HG02852 (cell line): Measurements from ENCODE around the gene ADD1.
A peak's percentile ranks its signal among the peaks of the same experiment; 100 is the strongest.

Experiments
- ATAC-seq: cut with Tn5 transposase; IDR thresholded peaks from one replicate; pipeline ENCODE4 v1.9.1; 2021; ENCODE audit warnings: mild to moderate bottlenecking, moderate library complexity; ENCODE audit not compliant: unreplicated experiment

ADD1 gene

GRCh38 chr4:2822461-2823300 lies 21.0 kb upstream of the ADD1 start:
- no peak for ATAC-seq

- no peak for ATAC-seq
Observed at GRCh38 chr4:2823301-2823670, 20.4 kb upstream of the ADD1 start.

GRCh38 chr4:2823671-2824328 lies 19.8 kb upstream of the ADD1 start:
- no peak for ATAC-seq

DNA sequence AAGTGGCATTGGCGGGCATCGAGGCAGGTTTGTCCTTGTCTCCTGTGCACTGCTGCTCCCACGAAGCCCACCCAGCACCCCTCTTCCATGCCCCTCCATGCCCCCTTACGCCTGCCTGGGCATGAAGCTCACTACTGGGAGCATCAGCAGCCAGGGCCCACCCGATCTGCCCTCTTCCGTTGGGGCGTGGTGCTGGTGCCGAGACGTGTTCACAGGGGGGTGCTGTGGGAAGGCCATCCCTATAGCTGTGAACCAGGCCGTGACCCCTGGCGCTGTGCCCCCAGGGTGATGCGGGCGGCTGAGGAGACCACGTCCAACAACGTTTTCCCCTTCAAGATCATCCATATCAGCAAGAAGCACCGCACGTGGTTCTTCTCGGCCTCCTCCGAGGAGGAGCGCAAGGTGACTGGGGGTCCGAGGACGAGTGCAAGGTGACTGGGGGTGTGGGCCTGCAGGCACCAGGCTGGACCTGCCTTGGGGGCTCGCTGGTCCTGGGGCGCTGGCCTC lies 19.3 kb upstream of the ADD1 start:
- ATAC-seq: no peak

DNA sequence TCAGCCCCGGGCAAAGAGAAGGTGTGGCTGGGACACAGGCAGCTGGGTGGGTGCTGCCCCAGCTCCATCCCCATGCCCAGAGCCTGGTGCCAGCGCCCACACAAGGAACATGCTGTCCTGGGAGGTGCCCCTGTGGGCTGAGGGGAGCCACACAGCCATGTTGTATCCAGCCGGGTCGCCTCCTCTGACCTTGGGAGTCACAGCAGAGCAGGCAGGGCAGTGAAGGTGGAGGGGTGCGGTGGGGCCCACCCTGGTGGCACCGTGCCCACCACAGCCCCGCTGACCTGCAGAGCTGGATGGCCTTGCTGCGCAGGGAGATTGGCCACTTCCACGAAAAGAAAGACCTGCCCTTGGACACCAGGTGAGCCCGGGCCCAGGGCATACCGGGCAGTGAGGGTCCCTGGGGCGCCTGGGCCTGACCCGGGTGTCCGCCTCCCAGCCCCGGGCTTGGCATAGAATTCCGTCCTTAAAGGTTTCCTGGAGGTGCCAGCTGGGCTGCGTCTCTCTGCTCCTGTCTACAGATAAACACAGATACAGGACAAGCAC lies 18.7 kb upstream of the ADD1 start:
- ATAC-seq: no peak

DNA sequence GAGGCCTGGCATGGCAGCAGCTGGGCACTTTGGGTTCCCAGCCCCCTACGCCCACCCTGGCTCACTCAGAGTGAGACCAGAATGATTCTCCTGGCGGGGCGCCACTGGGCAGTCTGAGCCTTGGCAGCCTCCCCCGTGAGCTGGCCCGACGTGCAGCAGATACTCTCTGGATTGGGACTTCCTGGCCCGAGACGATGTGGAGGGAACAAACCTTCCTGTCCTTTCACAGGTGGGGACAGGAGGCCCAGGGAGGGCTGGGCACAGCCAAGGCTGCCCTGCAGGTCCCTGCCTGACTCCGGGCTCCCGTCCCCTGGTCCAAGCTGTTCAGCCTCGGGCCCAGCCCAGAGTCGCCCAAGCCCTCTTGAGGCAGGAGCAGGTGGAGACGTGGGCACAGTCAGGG lies 17.9 kb upstream of the ADD1 start:
- ATAC-seq: no peak

DNA sequence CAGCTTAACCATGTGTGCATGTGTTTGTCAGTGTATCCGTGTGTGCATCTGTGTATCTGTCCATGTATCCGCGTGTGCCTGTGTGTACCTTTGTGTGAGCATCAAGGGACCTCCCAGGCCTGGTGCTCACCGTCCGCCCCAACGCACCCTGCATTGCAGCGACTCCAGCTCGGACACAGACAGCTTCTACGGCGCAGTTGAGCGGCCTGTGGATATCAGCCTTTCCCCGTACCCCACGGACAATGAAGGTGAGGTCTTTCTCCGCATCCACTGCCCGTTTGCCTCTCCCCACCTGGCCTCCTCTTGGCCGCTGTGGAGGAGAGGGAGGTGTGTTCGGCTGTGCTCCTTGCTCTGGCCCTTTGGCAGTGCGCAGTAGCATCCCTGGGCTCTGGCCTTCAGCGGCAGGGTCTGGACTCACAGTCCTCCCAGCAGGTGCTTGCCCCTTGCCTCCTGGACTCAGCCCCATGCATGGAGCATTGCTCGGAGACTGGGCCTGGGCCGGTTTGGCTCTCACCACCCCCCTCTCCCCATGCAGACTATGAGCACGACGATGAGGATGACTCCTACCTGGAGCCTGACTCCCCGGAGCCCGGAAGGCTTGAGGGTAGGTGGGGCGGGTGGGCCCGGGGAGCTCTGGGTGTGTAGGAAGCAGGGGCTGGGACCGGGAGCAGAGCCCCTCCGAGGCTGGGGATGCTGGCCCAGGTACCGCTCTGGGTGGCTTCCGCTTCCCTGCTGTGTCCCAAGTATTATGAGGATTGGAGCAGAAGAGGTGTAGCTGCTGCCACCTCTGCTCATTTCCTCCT lies 16.4 kb upstream of the ADD1 start:
- no peak for ATAC-seq

DNA sequence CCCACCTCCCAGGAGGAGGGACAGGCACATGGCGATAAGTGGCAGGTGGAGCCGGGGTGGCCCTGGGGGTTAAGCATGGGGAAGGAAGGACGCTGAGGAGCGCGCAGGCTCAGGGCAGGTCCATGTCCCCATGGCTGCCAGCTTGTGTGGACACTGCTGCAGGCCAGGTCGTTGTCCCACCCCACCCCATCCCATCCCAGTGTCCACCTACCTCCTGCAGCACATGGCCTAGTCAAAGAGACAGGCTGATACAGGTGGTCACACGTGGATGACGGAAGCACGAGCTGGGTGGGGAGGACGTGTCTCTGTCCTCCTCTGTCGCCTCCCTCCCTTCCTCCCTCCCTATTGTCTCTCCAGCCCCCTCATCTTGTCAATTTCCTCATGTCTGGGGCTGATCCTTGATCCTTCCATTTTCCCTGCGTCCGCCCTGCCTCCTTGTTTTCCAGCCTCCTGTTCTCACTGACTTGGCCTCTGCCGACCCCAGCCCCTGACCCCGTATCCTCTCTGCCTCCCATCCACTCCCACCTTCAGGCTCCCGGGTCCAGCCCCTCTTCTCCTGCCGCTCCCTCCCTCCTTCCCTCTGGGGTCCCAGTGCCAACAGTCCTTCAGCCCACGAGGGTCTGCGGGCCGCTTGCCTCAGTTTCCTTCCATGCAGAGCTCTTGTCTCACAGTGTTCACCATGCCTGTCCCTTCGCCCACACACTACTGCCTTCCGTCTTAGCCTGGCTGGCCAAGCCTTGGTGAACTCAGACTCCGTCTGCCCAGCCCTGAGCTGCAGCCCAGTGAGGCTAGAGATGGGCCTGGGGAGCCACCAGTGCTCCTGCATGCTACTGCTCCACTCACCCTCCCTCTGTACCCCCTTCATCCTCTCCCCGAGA lies 15.5 kb upstream of the ADD1 start:
- no peak for ATAC-seq

DNA sequence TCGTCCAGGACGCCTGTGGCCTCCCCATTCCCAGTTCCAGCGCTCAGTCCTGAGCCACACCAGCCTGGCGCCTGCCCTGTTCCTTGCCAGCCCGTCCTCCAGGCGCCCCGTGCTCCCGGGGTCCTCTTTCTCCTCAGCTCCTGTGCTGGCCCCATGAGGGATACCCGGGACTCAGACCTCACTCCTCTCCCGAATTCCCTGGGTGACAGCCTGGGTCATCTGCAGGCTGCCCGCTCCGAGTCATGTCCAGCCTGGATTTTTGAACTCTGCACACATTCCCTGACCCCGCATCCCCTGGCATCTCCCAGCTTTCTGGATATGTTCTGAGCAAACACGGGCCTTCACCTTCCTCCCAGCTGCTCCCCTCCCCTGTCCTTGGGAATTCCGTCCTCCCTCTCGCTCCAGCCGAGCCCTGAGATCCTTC lies 14.9 kb upstream of the ADD1 start:
- ATAC-seq: no peak

DNA sequence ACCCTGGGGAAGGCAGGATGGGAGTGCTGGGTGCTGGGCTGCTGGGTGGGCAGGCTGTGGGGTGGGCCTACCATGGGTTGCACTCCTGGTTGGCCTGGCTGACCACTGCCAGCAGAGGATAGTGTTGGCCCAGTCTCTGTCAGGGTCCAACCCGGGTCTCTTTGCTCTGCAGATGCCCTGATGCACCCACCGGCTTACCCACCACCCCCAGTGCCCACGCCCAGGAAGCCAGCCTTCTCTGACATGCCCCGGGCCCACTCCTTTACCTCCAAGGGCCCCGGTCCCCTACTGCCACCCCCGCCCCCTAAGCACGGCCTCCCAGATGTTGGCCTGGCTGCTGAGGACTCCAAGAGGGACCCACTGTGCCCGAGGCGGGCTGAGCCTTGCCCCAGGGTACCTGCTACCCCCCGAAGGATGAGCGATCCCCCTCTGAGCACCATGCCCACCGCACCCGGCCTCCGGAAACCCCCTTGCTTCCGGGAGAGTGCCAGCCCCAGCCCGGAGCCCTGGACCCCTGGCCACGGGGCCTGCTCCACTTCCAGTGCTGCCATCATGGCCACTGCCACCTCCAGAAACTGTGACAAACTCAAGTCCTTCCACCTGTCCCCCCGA lies 14.2 kb upstream of the ADD1 start:
- ATAC-seq: no peak

DNA sequence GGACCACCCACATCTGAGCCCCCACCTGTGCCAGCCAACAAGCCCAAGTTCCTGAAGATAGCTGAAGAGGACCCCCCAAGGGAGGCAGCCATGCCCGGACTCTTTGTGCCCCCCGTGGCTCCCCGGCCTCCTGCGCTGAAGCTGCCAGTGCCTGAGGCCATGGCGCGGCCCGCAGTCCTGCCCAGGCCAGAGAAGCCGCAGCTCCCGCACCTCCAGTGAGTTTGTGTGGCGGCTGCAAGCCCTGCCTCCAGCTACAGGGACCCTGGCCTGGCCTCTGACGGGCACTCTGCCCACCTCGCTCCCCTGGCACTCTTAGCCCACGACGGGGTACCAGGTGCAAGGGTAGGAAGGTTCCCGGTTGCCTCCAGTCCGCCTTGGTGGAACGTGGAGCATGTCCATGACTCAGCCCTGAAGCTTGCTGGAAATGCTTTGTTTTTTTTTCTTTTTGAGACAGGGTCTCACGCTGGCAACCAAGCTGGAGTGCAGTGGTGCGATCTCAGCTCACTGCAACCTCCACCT lies 13.7 kb upstream of the ADD1 start:
- ATAC-seq: no peak

DNA sequence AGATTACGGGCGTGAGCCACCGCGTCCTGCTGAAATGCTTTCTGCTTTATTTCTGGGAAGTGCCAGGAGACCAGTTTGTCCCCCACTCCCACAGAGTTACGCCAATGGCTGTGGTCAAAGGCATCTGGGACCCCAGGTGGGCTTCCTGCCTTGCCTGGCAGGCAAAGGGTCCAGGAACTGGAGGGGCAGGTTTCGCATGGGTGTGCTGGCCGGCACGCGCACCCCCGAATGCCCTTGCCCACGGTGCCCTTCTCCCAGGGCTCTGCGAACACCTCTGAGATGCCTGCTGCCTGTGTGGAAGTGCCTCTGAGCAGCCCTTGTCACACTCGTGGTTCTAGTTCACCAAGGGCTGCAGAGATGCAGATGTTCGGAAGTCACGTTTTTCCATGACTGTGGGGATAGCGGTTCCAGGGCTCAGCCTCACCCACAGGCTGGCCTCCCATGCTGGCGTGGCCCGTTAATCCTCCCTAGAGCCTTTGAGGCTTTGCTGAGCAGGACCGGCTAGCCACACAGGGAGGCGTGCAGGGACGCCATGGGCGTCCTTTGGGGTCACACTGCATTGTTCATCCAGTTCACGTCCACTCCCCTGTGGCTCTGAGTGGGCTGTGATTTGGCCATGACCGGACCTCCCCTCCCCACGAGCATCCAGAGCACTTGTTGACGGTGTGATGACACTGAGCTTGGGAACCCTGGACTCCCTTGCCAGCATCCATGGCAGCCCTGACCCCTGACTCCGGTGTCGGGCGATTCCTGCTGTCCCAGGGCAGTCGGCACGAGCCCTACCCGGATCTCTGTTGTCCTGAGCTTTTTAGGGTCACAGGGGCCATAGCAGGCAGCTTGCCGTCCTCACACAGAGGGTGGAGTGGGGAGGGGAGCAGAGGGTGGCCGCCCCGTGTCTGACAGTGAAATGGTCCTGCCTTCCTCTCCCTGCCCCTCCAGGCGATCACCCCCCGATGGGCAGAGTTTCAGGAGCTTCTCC lies 12.7 kb upstream of the ADD1 start:
- no peak for ATAC-seq

DNA sequence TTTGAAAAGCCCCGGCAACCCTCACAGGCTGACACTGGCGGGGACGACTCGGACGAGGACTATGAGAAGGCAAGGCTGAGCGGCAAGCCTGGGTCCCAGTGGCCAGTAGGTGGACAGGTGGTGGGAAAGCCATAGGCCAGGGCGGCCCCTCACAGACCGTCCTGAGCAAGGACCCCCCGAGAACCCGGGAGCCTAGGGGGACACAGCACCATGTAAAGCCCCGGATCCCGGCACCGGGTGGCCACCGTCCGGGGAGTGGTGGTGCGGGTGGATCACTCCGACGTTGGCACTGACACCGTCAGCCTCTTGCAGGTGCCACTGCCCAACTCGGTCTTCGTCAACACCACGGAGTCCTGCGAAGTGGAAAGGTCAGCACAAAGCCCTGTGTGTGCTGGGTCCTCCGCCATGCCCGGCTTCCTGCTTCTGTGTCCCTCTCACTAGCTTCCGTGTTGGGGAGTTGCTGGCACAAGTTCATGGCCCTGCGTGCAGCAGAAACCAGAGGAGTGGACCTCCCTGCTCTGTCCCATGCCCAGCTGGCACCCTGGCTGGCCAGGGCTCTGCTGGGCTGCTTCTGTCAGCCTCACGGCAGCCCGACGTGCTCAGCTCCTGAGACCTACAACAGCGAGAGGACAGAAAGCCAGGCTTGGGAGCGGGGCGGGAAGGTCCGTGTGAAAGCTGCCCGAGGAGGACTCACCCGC lies 11.9 kb upstream of the ADD1 start:
- ATAC-seq: no peak

DNA sequence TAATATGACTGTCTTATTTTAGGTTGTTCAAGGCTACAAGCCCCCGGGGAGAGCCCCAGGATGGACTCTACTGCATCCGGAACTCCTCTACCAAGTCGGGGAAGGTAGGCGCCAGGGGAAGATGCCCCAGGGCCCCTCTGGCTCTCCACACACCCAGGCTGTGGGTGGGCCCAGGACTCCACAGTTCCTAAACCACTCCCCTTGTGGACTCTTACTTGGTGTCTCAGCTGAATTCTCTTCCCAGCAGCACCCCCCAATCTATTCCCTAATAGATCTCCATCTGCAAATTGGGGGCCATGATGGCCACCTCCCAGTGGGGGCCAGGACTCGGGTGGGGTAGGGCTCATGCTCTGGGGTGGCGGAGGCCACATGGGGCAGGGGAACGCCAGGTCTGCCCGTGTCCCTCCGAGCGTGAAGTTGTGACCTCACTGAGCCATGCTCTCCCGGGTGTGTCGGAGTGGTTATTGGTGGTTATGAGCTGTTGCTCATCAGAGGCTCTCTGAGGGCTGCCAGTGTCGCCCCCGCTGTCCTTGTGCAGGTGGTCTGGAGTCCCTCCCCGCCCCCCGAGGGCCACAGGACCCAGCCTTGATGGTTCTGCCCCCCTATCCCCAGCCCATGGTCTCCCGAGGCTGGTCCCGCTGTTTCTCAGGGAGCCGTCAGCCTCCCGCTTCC lies 11.2 kb upstream of the ADD1 start:
- peak; percentile 86 for ATAC-seq

DNA sequence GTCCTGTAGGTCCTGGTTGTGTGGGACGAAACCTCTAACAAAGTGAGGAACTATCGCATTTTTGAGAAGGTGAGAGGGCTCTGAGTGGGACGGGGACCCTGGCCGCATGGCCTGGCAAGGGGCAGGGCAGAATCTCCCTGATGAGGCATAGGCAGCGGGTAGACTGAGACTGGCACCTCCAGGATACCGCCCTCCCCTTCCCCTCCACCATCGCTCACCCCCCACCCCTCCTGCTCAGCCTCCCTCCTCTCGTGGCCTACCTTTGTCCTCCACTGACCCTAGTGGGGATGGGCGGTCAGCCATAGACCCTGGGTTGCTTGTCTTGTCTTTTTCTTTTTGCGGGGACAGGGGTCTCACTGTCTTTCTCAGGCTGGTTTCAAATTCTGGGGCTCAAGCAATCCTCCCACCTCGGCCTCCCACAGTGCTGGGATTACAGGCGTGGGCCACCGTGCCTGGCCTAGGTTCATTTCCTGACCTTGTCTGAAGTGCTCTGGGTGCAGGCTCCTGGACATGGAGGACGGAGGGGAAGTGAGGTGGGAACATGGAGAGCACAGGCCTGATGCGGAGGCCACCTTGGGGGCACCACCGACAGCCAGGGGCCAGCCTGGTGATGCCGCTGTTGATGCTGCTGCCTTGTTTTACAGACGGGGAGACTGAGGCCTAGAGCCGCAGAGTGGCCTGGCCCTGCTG lies 10.5 kb upstream of the ADD1 start:
- ATAC-seq: peak; percentile 18

DNA sequence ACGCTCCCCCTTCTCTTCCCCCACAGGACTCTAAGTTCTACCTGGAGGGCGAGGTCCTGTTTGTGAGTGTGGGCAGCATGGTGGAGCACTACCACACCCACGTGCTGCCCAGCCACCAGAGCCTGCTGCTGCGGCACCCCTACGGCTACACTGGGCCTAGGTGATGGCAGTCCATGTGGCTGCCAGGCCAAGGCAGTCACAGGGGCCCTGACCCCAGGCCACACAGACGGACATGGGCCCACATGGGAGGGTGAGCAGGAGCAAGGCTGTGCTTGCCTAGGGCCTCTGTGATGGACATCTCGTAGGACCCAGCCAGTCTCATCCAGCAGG lies 10.0 kb upstream of the ADD1 start:
- ATAC-seq: no peak
